Activated T-cell treated with anti-CD3 and anti-CD28 coated beads, Interleukin-2, amount 50 U/mL, for 4 hours (primary cell): ENCODE results near the gene WDFY2. TPM values are rescaled to one million over a fixed set of nuclear protein-coding genes. Genes with fewer than 3 reads are reported as not detected.

Experiments used
- ATAC-seq, 2 donors: fragments of 200-7000 bp; cut with Tn5 transposase; one replicate each; pipeline ENCODE4 v1.10.0; 2021
- DNase-seq: peaks from one replicate; pipeline ENCODE4 v3.0.0-alpha.2; 2020
- H3K27me3 Mint-ChIP-seq: one replicate; pipeline ENCODE4 v1.8.0; 2021; ENCODE audit warnings: low read depth, mixed read lengths
- H3K36me3 Mint-ChIP-seq: one replicate; pipeline ENCODE4 v1.8.0; 2022; ENCODE audit warnings: mixed read lengths; ENCODE audit not compliant: insufficient read depth
- H3K4me1 Mint-ChIP-seq: one replicate; pipeline ENCODE4 v1.8.0; 2021; ENCODE audit warnings: low read depth, mixed read lengths
- H3K4me3 Mint-ChIP-seq: one replicate; pipeline ENCODE4 v1.8.0; 2021; ENCODE audit warnings: mild to moderate bottlenecking, moderate library complexity, mixed read lengths
- H3K9me3 Mint-ChIP-seq: one replicate; pipeline ENCODE4 v1.8.0; 2021; ENCODE audit warnings: mixed read lengths
- total RNA-seq, 3 donors: library from RNA; stranded (reverse); gene quantifications; one replicate each; pipeline ENCODE4 v1.2.1, GENCODE V29; 2021

The WDFY2 gene
- total RNA-seq, 3 donors from 2014 or later: 4.9 to 6.7 (median 6.3) TPM

GRCh38 chr13:51739027-51739764 is 154.9 kb downstream of the WDFY2 start:
- H3K36me3 Mint-ChIP-seq: peaks cover 31% of the 10 kb centered on the region

GRCh38 chr13:51740698-51741097 is 156.4 kb downstream of the WDFY2 start:
- H3K27me3 Mint-ChIP-seq: no peaks in the 10 kb centered on the region
- ATAC-seq (no peak), DNase-seq (no peak)
- H3K4me3 Mint-ChIP-seq: no peak overlapping the region
- peaks cover 6% of the 10 kb centered on the region for H3K4me1 Mint-ChIP-seq
- H3K36me3 Mint-ChIP-seq: peaks cover 42% of the 10 kb centered on the region
- peaks cover 4% of the 10 kb centered on the region for H3K9me3 Mint-ChIP-seq

More at GRCh38 chr13:51739027-51739764, 154.9 kb downstream of the WDFY2 start:
- Mint-ChIP-seq H3K4me1 (peaks cover 6% of the 10 kb centered on the region), H3K9me3 (no peaks in the 10 kb centered on the region), H3K27me3 (no peaks in the 10 kb centered on the region), H3K4me3 (no peak overlapping the region)
- ATAC-seq (no peak), DNase-seq (no peak)

GRCh38 chr13:51742031-51742430 is 157.8 kb downstream of the WDFY2 start:
- ATAC-seq (no peak), DNase-seq (no peak)
- peaks cover 40% of the 10 kb centered on the region for H3K36me3 Mint-ChIP-seq
- H3K4me1 Mint-ChIP-seq: peaks cover 6% of the 10 kb centered on the region
- no peaks in the 10 kb centered on the region for H3K27me3 Mint-ChIP-seq
- peaks cover 4% of the 10 kb centered on the region for H3K9me3 Mint-ChIP-seq
- no peak overlapping the region for H3K4me3 Mint-ChIP-seq

- no peak for DNase-seq
- no peaks in the 10 kb centered on the region for H3K27me3 Mint-ChIP-seq
- H3K9me3 Mint-ChIP-seq: peaks cover 7% of the 10 kb centered on the region
- H3K4me3 Mint-ChIP-seq: no peak overlapping the region
- H3K36me3 Mint-ChIP-seq: peaks cover 43% of the 10 kb centered on the region
- no peak for ATAC-seq
- peaks cover 5% of the 10 kb centered on the region for H3K4me1 Mint-ChIP-seq
Measured at GRCh38 chr13:51742611-51743010, 158.3 kb downstream of the WDFY2 start.

- Mint-ChIP-seq H3K27me3 (no peaks in the 10 kb centered on the region), H3K4me3 (no peak overlapping the region), H3K4me1 (no peaks in the 10 kb centered on the region), H3K36me3 (peaks cover 41% of the 10 kb centered on the region), H3K9me3 (peaks cover 16% of the 10 kb centered on the region)
- ATAC-seq (no peak), DNase-seq (no peak)
Measured at GRCh38 chr13:51745243-51745642, 161.0 kb downstream of the WDFY2 start.

- Mint-ChIP-seq H3K4me1 (no peaks in the 10 kb centered on the region), H3K27me3 (no peaks in the 10 kb centered on the region), H3K36me3 (peaks cover 37% of the 10 kb centered on the region), H3K9me3 (peaks cover 16% of the 10 kb centered on the region), H3K4me3 (no peak overlapping the region)
- no peak for DNase-seq
- no peak for ATAC-seq
Measured at GRCh38 chr13:51746802-51747201, 162.5 kb downstream of the WDFY2 start.

GRCh38 chr13:51747438-51748434 is 163.5 kb downstream of the WDFY2 start:
- ATAC-seq: no peak
- Mint-ChIP-seq H3K4me1 (no peaks in the 10 kb centered on the region), H3K27me3 (no peaks in the 10 kb centered on the region), H3K36me3 (peaks cover 39% of the 10 kb centered on the region), H3K9me3 (peaks cover 16% of the 10 kb centered on the region), H3K4me3 (no peak overlapping the region)
- DNase-seq: no peak

- Mint-ChIP-seq H3K4me3 (no peak overlapping the region), H3K27me3 (no peaks in the 10 kb centered on the region), H3K36me3 (peaks cover 43% of the 10 kb centered on the region), H3K9me3 (no peaks in the 10 kb centered on the region), H3K4me1 (no peaks in the 10 kb centered on the region)
- ATAC-seq (no peak), DNase-seq (no peak)
Measured at GRCh38 chr13:51756651-51757050, 172.4 kb downstream of the WDFY2 start.

GRCh38 chr13:51758691-51759090 is 174.4 kb downstream of the WDFY2 start:
- H3K36me3 Mint-ChIP-seq: peaks cover 42% of the 10 kb centered on the region

GRCh38 chr13:51759240-51759639 is 175.0 kb downstream of the WDFY2 start:
- DNase-seq: no peak
- peaks cover 39% of the 10 kb centered on the region for H3K36me3 Mint-ChIP-seq
- H3K4me3 Mint-ChIP-seq: no peak overlapping the region
- peaks cover 22% of the 10 kb centered on the region for H3K4me1 Mint-ChIP-seq
- no peak for ATAC-seq
- no peaks in the 10 kb centered on the region for H3K27me3 Mint-ChIP-seq
- no peaks in the 10 kb centered on the region for H3K9me3 Mint-ChIP-seq

More at GRCh38 chr13:51758691-51759090, 174.4 kb downstream of the WDFY2 start:
- H3K9me3 Mint-ChIP-seq: no peaks in the 10 kb centered on the region
- ATAC-seq (no peak), DNase-seq (no peak)
- peaks cover 16% of the 10 kb centered on the region for H3K4me1 Mint-ChIP-seq
- no peak overlapping the region for H3K4me3 Mint-ChIP-seq
- H3K27me3 Mint-ChIP-seq: no peaks in the 10 kb centered on the region

- ATAC-seq (no peak), DNase-seq (no peak)
- Mint-ChIP-seq H3K4me1 (peaks cover 34% of the 10 kb centered on the region), H3K9me3 (no peaks in the 10 kb centered on the region), H3K36me3 (peaks cover 36% of the 10 kb centered on the region), H3K4me3 (no peak overlapping the region), H3K27me3 (no peaks in the 10 kb centered on the region)
Measured at GRCh38 chr13:51760592-51760991, 176.3 kb downstream of the WDFY2 start.

GRCh38 chr13:51761643-51762350 is 177.5 kb downstream of the WDFY2 start:
- peaks cover 41% of the 10 kb centered on the region for H3K4me1 Mint-ChIP-seq
- no peaks in the 10 kb centered on the region for H3K27me3 Mint-ChIP-seq
- ATAC-seq: no peak
- H3K4me3 Mint-ChIP-seq: no peak overlapping the region
- peaks cover 36% of the 10 kb centered on the region for H3K36me3 Mint-ChIP-seq
- no peak for DNase-seq
- no peaks in the 10 kb centered on the region for H3K9me3 Mint-ChIP-seq

- H3K36me3 Mint-ChIP-seq: peaks cover 35% of the 10 kb centered on the region
- no peaks in the 10 kb centered on the region for H3K9me3 Mint-ChIP-seq
- no peak overlapping the region for H3K4me3 Mint-ChIP-seq
- DNase-seq (no peak), ATAC-seq (no peak)
- peaks cover 41% of the 10 kb centered on the region for H3K4me1 Mint-ChIP-seq
- no peaks in the 10 kb centered on the region for H3K27me3 Mint-ChIP-seq
Measured at GRCh38 chr13:51763486-51763885, 179.2 kb downstream of the WDFY2 start.
